Smooth muscle cell (in vitro differentiated cells): ENCODE results near the gene SGCD. TPM values are rescaled to one million over a fixed set of nuclear protein-coding genes. Genes with fewer than 3 reads are reported as not detected.

Source experiments
- DNase-seq: peaks from one replicate; lab custom pipeline; 2025; ENCODE audit not compliant: unreplicated experiment; lab: John Stamatoyannopoulos, UW
- H2AFZ ChIP-seq: fragments of 200-600 bp; sonication (generic); 2 replicates; pipeline ENCODE4 v1.6.0; 2016; ENCODE audit warnings: antibody characterized with exemption, low read depth, mild to moderate bottlenecking
- H3F3A ChIP-seq: fragments of 200-600 bp; sonication (generic); 2 replicates; pipeline ENCODE4 v1.6.0; 2017; ENCODE audit warnings: antibody characterized with exemption, low read depth
- H3K27ac ChIP-seq: fragments of 200-600 bp; sonication (generic); 2 replicates; pipeline ENCODE4 v1.5.1; 2016; ENCODE audit warnings: low read depth, mild to moderate bottlenecking
- H3K27me3 ChIP-seq: fragments of 200-600 bp; sonication (generic); 2 replicates; pipeline ENCODE4 v1.6.1; 2016; ENCODE audit warnings: low read depth, mild to moderate bottlenecking
- H3K36me3 ChIP-seq: fragments of 200-600 bp; sonication (generic); 2 replicates; pipeline ENCODE4 v1.5.1; 2016; ENCODE audit warnings: low read depth
- H3K4me1 ChIP-seq: fragments of 200-600 bp; sonication (generic); 2 replicates; pipeline ENCODE4 v1.5.1; 2016; ENCODE audit warnings: low read depth
- H3K4me2 ChIP-seq: fragments of 200-600 bp; sonication (generic); 2 replicates; pipeline ENCODE4 v1.6.0; 2016; ENCODE audit warnings: mild to moderate bottlenecking
- H3K4me3 ChIP-seq: fragments of 200-600 bp; sonication (generic); 2 replicates; pipeline ENCODE4 v1.5.1; 2016; ENCODE audit warnings: mild to moderate bottlenecking
- H3K79me2 ChIP-seq: fragments of 200-600 bp; sonication (generic); 2 replicates; pipeline ENCODE4 v1.6.0; 2016; ENCODE audit warnings: low read depth, mild to moderate bottlenecking
- H3K9ac ChIP-seq: fragments of 200-600 bp; sonication (generic); 2 replicates; pipeline ENCODE4 v1.6.0; 2016; ENCODE audit warnings: low read depth
- H3K9me3 ChIP-seq: fragments of 200-600 bp; sonication (generic); replicated peaks from 2 replicates; pipeline ENCODE4 v1.5.1; 2016; ENCODE audit warnings: low read depth
- H4K20me1 ChIP-seq: fragments of 200-600 bp; sonication (generic); 2 replicates; pipeline ENCODE4 v1.6.0; 2016; ENCODE audit warnings: low read depth
- WGBS: methylation state at CpG from one replicate; pipeline ENCODE4 v1.1.7; 2016; ENCODE audit warnings: low lambda C conversion rate; 5-methylcytosine and 5-hydroxymethylcytosine counted together
- polyA plus RNA-seq: library from polyadenylated mRNA; unstranded; fragments of >200 nt; fragmentation: Nextera tagmentation; extraction: Ambion mirVana; gene quantifications from 2 replicates; pipeline ENCODE4 v1.2.1, GENCODE V29; 2016
- total RNA-seq: library from RNA; depleted of rRNA; stranded (reverse); fragments of >200 nt; gene quantifications from 2 replicates; pipeline ENCODE4 v1.2.3, GENCODE V29; 2014
- TF ChIP-seq, protein P1 (sequence below): fragments of 200-600 bp; sonication (generic); IDR thresholded peaks from 2 replicates; pipeline ENCODE4 v1.5.1; 2017; ENCODE audit warnings: borderline replicate concordance, mild to moderate bottlenecking, antibody characterized with exemption; ENCODE audit not compliant: insufficient read depth, poor library complexity, severe bottlenecking

Gene SGCD
- total and polyA plus RNA-seq, 2 experiments from 2014 or later = 1.6 to 3.5 TPM

- no peaks in the 10 kb centered on the region for H3F3A ChIP-seq
- H3K79me2 ChIP-seq = no peaks in the 10 kb centered on the region
- H3K9ac ChIP-seq = no peak overlapping the region
- TF ChIP-seq, protein P1, sequence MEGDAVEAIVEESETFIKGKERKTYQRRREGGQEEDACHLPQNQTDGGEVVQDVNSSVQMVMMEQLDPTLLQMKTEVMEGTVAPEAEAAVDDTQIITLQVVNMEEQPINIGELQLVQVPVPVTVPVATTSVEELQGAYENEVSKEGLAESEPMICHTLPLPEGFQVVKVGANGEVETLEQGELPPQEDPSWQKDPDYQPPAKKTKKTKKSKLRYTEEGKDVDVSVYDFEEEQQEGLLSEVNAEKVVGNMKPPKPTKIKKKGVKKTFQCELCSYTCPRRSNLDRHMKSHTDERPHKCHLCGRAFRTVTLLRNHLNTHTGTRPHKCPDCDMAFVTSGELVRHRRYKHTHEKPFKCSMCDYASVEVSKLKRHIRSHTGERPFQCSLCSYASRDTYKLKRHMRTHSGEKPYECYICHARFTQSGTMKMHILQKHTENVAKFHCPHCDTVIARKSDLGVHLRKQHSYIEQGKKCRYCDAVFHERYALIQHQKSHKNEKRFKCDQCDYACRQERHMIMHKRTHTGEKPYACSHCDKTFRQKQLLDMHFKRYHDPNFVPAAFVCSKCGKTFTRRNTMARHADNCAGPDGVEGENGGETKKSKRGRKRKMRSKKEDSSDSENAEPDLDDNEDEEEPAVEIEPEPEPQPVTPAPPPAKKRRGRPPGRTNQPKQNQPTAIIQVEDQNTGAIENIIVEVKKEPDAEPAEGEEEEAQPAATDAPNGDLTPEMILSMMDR = no peak
- peaks cover 13% of the 10 kb centered on the region for H3K27me3 ChIP-seq
- H3K4me1 ChIP-seq = no peaks in the 10 kb centered on the region
- H3K27ac ChIP-seq = no peak overlapping the region
- no peak overlapping the region for H3K4me2 ChIP-seq
- WGBS = 100% methylated on average over 5 of the region's 5 CpGs
- no peak overlapping the region for H3K4me3 ChIP-seq
- H4K20me1 ChIP-seq = no peaks in the 10 kb centered on the region
- no peaks in the 10 kb centered on the region for H3K36me3 ChIP-seq
- H3K9me3 ChIP-seq = peaks cover 2% of the 10 kb centered on the region
- DNase-seq = no peak
- H2AFZ ChIP-seq = no peak overlapping the region
Observed at GRCh38 chr5:156434471-156434870, 107.5 kb downstream of the SGCD start.

DNA sequence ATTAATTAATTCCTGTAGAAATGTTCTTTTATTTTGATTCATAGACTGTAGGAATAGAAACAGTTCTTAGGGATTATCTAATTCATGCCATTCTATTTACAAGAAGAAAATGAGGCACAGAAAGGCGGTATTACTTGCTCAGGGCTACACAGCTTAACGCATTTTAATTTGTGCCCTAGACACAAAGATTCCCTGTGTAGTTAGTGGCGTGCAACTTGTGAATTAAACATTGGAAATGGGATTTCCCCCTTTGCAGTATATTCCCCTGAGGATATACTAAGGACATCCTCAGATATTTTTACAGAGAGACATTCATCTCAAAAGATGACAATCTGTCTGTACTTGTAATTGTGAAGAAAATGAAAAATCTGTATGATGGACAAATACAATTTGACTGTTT is 108.1 kb downstream of the SGCD start:
- H3K79me2 ChIP-seq = no peaks in the 10 kb centered on the region
- no peaks in the 10 kb centered on the region for H3K9me3 ChIP-seq
- no peaks in the 10 kb centered on the region for H4K20me1 ChIP-seq
- TF ChIP-seq, protein P1 = no peak
- WGBS = 94% methylated on average over 3 of the region's 3 CpGs
- H3K9ac ChIP-seq = no peak overlapping the region
- no peak overlapping the region for H3K4me3 ChIP-seq
- H3F3A ChIP-seq = no peaks in the 10 kb centered on the region
- no peaks in the 10 kb centered on the region for H3K4me1 ChIP-seq
- DNase-seq = no peak
- no peaks in the 10 kb centered on the region for H3K36me3 ChIP-seq
- H3K4me2 ChIP-seq = no peak overlapping the region
- H2AFZ ChIP-seq = no peak overlapping the region
- H3K27me3 ChIP-seq = peaks cover 13% of the 10 kb centered on the region
- H3K27ac ChIP-seq = no peak overlapping the region

DNA sequence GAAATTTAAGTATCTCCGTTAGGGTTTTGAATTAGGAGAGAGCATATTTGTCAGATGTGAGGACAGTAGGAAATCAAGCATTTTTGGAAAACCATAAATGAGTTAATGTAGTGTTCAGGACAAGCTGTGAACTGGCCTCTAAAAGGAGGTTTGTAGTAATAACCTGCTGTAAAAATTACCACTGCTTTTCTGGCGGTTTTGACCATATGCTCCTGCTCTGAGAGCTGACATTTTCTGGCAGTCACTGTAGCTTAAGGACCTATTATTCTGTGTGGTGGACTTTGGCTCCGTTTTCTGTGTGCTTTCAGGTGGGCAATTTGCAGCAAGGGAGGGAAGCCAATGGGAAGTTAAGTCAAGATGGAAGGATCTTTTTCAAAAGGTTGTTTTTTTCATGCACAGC is 111.1 kb downstream of the SGCD start:
- Histone ChIP-seq H3F3A (no peaks in the 10 kb centered on the region), H3K4me3 (no peak overlapping the region), H3K9me3 (no peaks in the 10 kb centered on the region), H3K4me1 (no peaks in the 10 kb centered on the region), H3K27me3 (peaks cover 13% of the 10 kb centered on the region), H2AFZ (no peak overlapping the region), H3K36me3 (no peaks in the 10 kb centered on the region), H3K4me2 (no peak overlapping the region), H3K27ac (no peak overlapping the region), H4K20me1 (no peaks in the 10 kb centered on the region), H3K79me2 (no peaks in the 10 kb centered on the region), H3K9ac (no peak overlapping the region)
- TF ChIP-seq, protein P1 = no peak
- no peak for DNase-seq
- 83% methylated on average over 3 of the region's 3 CpGs for WGBS

DNA sequence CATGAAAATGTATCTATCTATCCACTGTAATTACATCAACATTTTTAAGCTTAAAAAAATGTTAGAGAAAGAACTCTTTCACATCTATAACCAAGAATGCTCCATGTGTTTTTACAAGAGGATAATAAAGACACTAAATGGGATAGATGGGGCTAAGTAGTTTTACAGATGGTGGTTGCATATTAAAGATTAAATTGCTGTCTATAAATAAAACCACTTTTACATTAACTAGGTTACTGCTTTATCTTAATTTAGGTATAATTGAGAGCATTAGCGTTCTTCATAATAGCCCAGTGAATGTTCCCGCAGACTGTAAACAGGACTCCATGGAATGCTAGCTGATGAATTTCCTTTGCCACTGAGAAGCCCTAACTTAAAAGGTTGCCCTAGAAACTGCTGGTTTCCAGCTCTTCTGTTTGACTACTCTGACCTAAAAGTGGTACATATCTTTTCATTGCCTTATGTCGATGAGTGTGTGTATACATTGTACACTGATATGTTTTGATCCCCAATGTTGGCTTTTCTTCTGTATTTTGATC is 117.9 kb downstream of the SGCD start:
- WGBS = 50% methylated on average over 3 of the region's 3 CpGs
- no peak overlapping the region for H3K27ac ChIP-seq
- DNase-seq = no peak

More for the DNA sequence above, 117.9 kb downstream of the SGCD start:
- Histone ChIP-seq H3K4me3 (no peak overlapping the region), H4K20me1 (no peaks in the 10 kb centered on the region), H3K4me2 (no peak overlapping the region), H3K9me3 (no peaks in the 10 kb centered on the region), H2AFZ (no peak overlapping the region), H3F3A (no peaks in the 10 kb centered on the region), H3K9ac (no peak overlapping the region), H3K27me3 (no peaks in the 10 kb centered on the region), H3K79me2 (no peaks in the 10 kb centered on the region), H3K36me3 (no peaks in the 10 kb centered on the region), H3K4me1 (peaks cover 7% of the 10 kb centered on the region)
- TF ChIP-seq, protein P1 = no peak
